Measurements from ENCODE around the gene VDAC1.

Gene VDAC1

DNA sequence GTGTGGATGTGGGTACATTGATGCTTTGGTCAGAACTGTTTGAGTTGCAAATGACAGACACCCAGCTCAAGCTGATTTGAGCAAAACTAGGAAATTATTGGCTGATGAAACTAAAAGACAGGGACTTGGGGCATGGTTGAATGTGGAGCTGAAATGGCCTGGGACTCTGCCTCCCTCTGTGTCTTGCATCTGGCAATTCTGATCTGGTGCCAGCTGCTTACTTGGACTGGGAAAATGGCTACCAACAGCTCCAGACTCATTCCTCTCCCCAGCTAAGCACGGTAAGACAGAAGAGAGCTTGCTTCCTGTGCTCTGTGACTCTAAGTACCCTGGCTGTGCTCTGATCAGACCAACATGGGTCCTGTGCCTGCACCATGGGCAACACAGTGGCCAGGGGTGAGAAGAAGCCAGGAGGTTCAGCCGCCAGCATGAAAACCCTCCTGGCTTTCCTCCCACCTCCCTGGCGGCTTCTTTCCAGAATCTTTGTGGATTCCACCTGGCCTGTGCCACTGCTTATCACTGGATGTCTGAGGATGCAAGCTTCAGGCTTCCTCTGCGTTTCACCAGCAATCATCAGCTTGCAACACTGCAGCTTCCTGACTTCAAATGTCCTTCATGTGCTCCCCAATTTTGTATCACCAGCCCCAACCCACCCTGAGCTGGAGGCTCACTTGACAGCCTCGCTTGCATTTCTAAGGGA, 80.4 kb downstream of the VDAC1 start:
- DNase-seq, result no peak

DNA sequence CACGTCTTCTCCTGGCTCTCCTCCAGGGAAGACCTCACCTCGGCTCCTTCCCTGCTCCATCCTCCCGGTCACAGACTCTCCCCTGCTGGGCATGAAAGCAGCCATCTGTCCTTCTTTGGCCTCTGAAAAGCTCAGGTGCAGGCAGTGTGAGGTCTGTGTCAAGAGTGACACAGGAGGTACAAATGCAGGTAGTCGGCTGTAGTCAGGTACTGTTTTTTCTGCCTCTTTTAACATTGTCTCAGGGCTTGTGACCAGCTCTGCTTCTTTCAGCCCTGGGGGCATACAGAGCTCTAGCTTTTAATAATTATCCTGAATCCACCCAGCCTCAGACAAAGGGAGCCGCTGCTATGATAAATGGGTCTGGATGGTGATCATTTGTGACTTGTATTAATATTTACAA, 82.8 kb downstream of the VDAC1 start:
- peak; percentile 93 for DNase-seq

Measured in NCI-H146 (cell line).